Forelimb muscle (tissue), 1 donor: ENCODE data around the gene OGFOD3. TPM values are rescaled to one million over a fixed set of nuclear protein-coding genes. Genes with fewer than 3 reads are reported as not detected.

ENCODE experiments used
- DNase-seq: peaks from one replicate; pipeline ENCODE4 v3.0.0-alpha.2; 2013; ENCODE audit warnings: low read depth
- polyA plus RNA-seq: library from polyadenylated mRNA; unstranded; fragments of 120-200 nt; gene quantifications from one replicate; pipeline ENCODE4 v1.2.1, GENCODE V29; 2013; ENCODE audit not compliant: insufficient read length

The OGFOD3 gene
- polyA plus RNA-seq, 1 donor, result 17.9 TPM

- no peak for DNase-seq
Observed at GRCh38 chr17:82406131-82406671, 12.2 kb downstream of the OGFOD3 start.

GRCh38 chr17:82405051-82405450, 13.3 kb downstream of the OGFOD3 start:
- DNase-seq, result no peak

- DNase-seq, result no peak
Observed at GRCh38 chr17:82403662-82404660, 14.4 kb downstream of the OGFOD3 start.

GRCh38 chr17:82402865-82403264, 15.5 kb downstream of the OGFOD3 start:
- DNase-seq, result no peak

- DNase-seq, result no peak
Observed at GRCh38 chr17:82400830-82401229, 17.6 kb downstream of the OGFOD3 start.

- no peak for DNase-seq
Observed at GRCh38 chr17:82400206-82400605, 18.2 kb downstream of the OGFOD3 start.

- no peak for DNase-seq
Observed at GRCh38 chr17:82399601-82400101, 18.7 kb downstream of the OGFOD3 start.

- DNase-seq, result no peak
Observed at GRCh38 chr17:82399041-82399441, 19.3 kb downstream of the OGFOD3 start.

- DNase-seq, result no peak
Observed at GRCh38 chr17:82397449-82398335, 20.7 kb downstream of the OGFOD3 start.

GRCh38 chr17:82396601-82397435, 21.6 kb downstream of the OGFOD3 start:
- no peak for DNase-seq

- DNase-seq, result no peak
Observed at GRCh38 chr17:82394278-82394677, 24.1 kb downstream of the OGFOD3 start.

GRCh38 chr17:82392941-82393340, 25.4 kb downstream of the OGFOD3 start:
- no peak for DNase-seq

GRCh38 chr17:82392209-82392920, 26.0 kb downstream of the OGFOD3 start:
- DNase-seq, result no peak

- no peak for DNase-seq
Observed at GRCh38 chr17:82391496-82392066, 26.8 kb downstream of the OGFOD3 start.

- DNase-seq, result no peak
Observed at GRCh38 chr17:82390860-82391435, 27.4 kb downstream of the OGFOD3 start.

GRCh38 chr17:82390015-82390859, 28.1 kb downstream of the OGFOD3 start:
- no peak for DNase-seq

GRCh38 chr17:82389379-82389778, 29.0 kb downstream of the OGFOD3 start:
- DNase-seq, result no peak

- no peak for DNase-seq
Observed at GRCh38 chr17:82388922-82389283, 29.5 kb downstream of the OGFOD3 start.
